PC-3 (cell line): ENCODE data around the gene UGT1A9. TPM values are rescaled to one million over a fixed set of nuclear protein-coding genes. Genes with fewer than 3 reads are reported as not detected.

Source experiments
- total RNA-seq: library from RNA; depleted of rRNA; stranded (reverse); fragments of >200 nt; gene quantifications from 2 replicates; pipeline ENCODE4 v1.2.3, GENCODE V29; 2014; rRNA removed

The UGT1A9 gene
- total RNA-seq, 1 experiment from 2014 or later = not detected

Other genes starting within 250 kb of the UGT1A9 start
- 32.1 and 32.3 TPM in 2 replicates for gene USP40, start 105.1 kb upstream of the UGT1A9 start, total RNA-seq
- 0.46 TPM in 1 of 2 replicates, not detected in the other for gene UGT1A8, start 54.3 kb upstream of the UGT1A9 start, total RNA-seq
- gene UGT1A10, start 35.5 kb upstream of the UGT1A9 start, total RNA-seq = 0.46 TPM in 1 of 2 replicates, not detected in the other
- not detected in 2 replicates for gene UGT1A7, start 10.0 kb downstream of the UGT1A9 start, total RNA-seq
- gene UGT1A6, start 21.0 kb downstream of the UGT1A9 start, total RNA-seq = 2.0 and 2.2 TPM in 2 replicates
- not detected in 2 replicates for gene UGT1A5, start 41.0 kb downstream of the UGT1A9 start, total RNA-seq
- gene UGT1A4, start 46.8 kb downstream of the UGT1A9 start, total RNA-seq = not detected in 2 replicates
- not detected in 2 replicates for gene UGT1A3, start 57.1 kb downstream of the UGT1A9 start, total RNA-seq
- 0.33 TPM in 1 of 2 replicates, not detected in the other for gene UGT1A1, start 88.4 kb downstream of the UGT1A9 start, total RNA-seq
- not detected in 2 replicates for gene MROH2A, start 106.4 kb downstream of the UGT1A9 start, total RNA-seq
- gene HJURP, start 182.6 kb downstream of the UGT1A9 start, total RNA-seq = 31.7 and 37.0 TPM in 2 replicates
- not detected in 2 replicates for gene TRPM8, start 245.5 kb downstream of the UGT1A9 start, total RNA-seq